B cell (primary cell): ENCODE measurements around the gene DYDC1. TPM values are rescaled to one million over a fixed set of nuclear protein-coding genes. Genes with fewer than 3 reads are reported as not detected.

Experiments used
- ATAC-seq: fragments of 200-7000 bp; cut with Tn5 transposase; one replicate; pipeline ENCODE4 v1.10.0; 2021; ENCODE audit warnings: low read depth, mild to moderate bottlenecking, moderate number of reproducible peaks, moderate library complexity
- CTCF ChIA-PET: fragments of 350-600 bp; sonication (Branson Sonifier 250); formaldehyde crosslinking; loops from one replicate; lab custom pipeline; 2021; ENCODE audit warnings: antibody characterized with exemption, inconsistent platforms; lab: Charles Lee
- POLR2A ChIA-PET: fragments of 350-600 bp; sonication (Branson Sonifier 250); formaldehyde crosslinking; loops from one replicate; lab custom pipeline; 2021; ENCODE audit warnings: antibody characterized with exemption; lab: Charles Lee
- DNase-seq: peaks from one replicate; pipeline ENCODE4 v3.0.0; 2013
- H2AFZ ChIP-seq: 2 replicates; pipeline ENCODE4 v1.6.1; 2012; ENCODE audit warnings: mild to moderate bottlenecking, low read depth, low read length; ENCODE audit not compliant: insufficient read depth, poor library complexity, severe bottlenecking
- H3K27ac ChIP-seq, 2 donors: 1 replicate in 1 of 2; 2 replicates in 1 of 2; pipeline ENCODE4 v1.5.1; 2012 to 2013; ENCODE audit warnings: low read length in 2 of 2, mild to moderate bottlenecking in 2 of 2, moderate library complexity in 1 of 2
- H3K27me3 ChIP-seq, 4 experiments: fragments of 200-600 bp in 1 of 4; sonication (generic) in 1 of 4; replicated peaks in 1 of 4; 1 replicate in 2 of 4; 2 replicates in 2 of 4; pipeline versions ENCODE4 v1.6.1 to v1.7.0; 2013 to 2016; ENCODE audit warnings: low read length in 3 of 4, mild to moderate bottlenecking in 2 of 4, mixed read lengths in 1 of 4, moderate library complexity in 1 of 4; ENCODE audit not compliant: insufficient read depth in 4 of 4, control insufficient read depth in 3 of 4; ENCODE audit errors: control extremely low read depth in 1 of 4
- H3K36me3 ChIP-seq, 2 experiments: replicated peaks in 1 of 2; 1 replicate in 1 of 2; 2 replicates in 1 of 2; pipeline versions ENCODE4 v1.6.1 to v1.7.1; 2013; ENCODE audit warnings: low read length in 1 of 2; ENCODE audit not compliant: insufficient read depth in 2 of 2, control insufficient read depth in 1 of 2; ENCODE audit errors: control extremely low read depth in 1 of 2, extremely low read depth in 1 of 2
- H3K4me1 ChIP-seq, 2 donors: fragments of 200-600 bp in 1 of 2; sonication (generic) in 1 of 2; 1 replicate in 1 of 2; 2 replicates in 1 of 2; pipeline versions ENCODE4 v1.5.1 to v1.6.1; 2013 to 2017; ENCODE audit warnings: low read length in 2 of 2; ENCODE audit not compliant: control insufficient read depth in 2 of 2, insufficient read depth in 2 of 2
- H3K4me2 ChIP-seq: replicated peaks from 2 replicates; pipeline ENCODE3; 2012; ENCODE audit warnings: mild to moderate bottlenecking, low read depth, low read length; ENCODE audit not compliant: poor library complexity, severe bottlenecking
- H3K4me3 ChIP-seq, 5 experiments: fragments of 200-600 bp in 1 of 5; sonication (generic) in 1 of 5; 1 replicate in 3 of 5; 2 replicates in 2 of 5; pipeline versions ENCODE4 v1.5.1 to v1.7.0; 2011 to 2016; ENCODE audit warnings: low read length in 4 of 5, mild to moderate bottlenecking in 4 of 5, low read depth in 2 of 5, control low read depth in 1 of 5, moderate library complexity in 1 of 5; ENCODE audit not compliant: insufficient read depth in 1 of 5; ENCODE audit errors: control extremely low read depth in 1 of 5, extremely low read depth in 1 of 5
- H3K79me2 ChIP-seq: fragments of 200-600 bp; sonication (generic); one replicate; pipeline ENCODE4 v1.6.0; 2016; ENCODE audit warnings: low read length; ENCODE audit not compliant: control insufficient read depth, insufficient read depth
- H3K9ac ChIP-seq: fragments of 200-600 bp; sonication (generic); 2 replicates; pipeline ENCODE4 v1.6.1; 2017; ENCODE audit warnings: mild to moderate bottlenecking, low read length, moderate library complexity
- H3K9me3 ChIP-seq, 3 donors: one replicate each; pipeline versions ENCODE4 v1.6.1 to v1.7.1; 2013; ENCODE audit warnings: low read length in 2 of 3; ENCODE audit not compliant: control insufficient read depth in 2 of 3, insufficient read depth in 1 of 3; ENCODE audit errors: control extremely low read depth in 1 of 3
- H4K20me1 ChIP-seq: 2 replicates; pipeline ENCODE4 v1.6.0; 2012; ENCODE audit warnings: mild to moderate bottlenecking, low read length; ENCODE audit not compliant: insufficient read depth, control insufficient read depth, poor library complexity, severe bottlenecking
- H3K27ac Mint-ChIP-seq: one replicate; pipeline ENCODE4 v1.8.0; 2021; ENCODE audit warnings: mixed read lengths
- H3K27me3 Mint-ChIP-seq: one replicate; pipeline ENCODE4 v1.8.0; 2021; ENCODE audit warnings: mixed read lengths
- H3K4me1 Mint-ChIP-seq: one replicate; pipeline ENCODE4 v1.8.0; 2021; ENCODE audit warnings: mixed read lengths
- H3K4me3 Mint-ChIP-seq: one replicate; pipeline ENCODE4 v1.8.0; 2021; ENCODE audit warnings: mixed read lengths
- H3K9me3 Mint-ChIP-seq: one replicate; pipeline ENCODE4 v1.8.0; 2022; ENCODE audit warnings: mixed read lengths; ENCODE audit not compliant: insufficient read depth
- EZH2 ChIP-seq: IDR thresholded peaks from 2 replicates; pipeline ENCODE4 v1.6.1; 2012; ENCODE audit warnings: borderline replicate concordance, low read depth, mild to moderate bottlenecking, moderate library complexity, low read length; ENCODE audit not compliant: insufficient read depth, poor library complexity, severe bottlenecking
- WGBS: methylation state at CpG from one replicate; pipeline ENCODE4 v1.1.5; 2013; ENCODE audit warnings: missing lambda C conversion rate; ENCODE audit not compliant: insufficient coverage; 5-methylcytosine and 5-hydroxymethylcytosine counted together
- intact Hi-C: fragments of 100-400 bp; cut with micrococcal nuclease; formaldehyde crosslinking; loops from one replicate; pipeline ENCODE4 v1.10.0; 2022
- polyA plus RNA-seq: library from polyadenylated mRNA; depleted of rRNA; stranded (reverse); fragments of >200 nt; gene quantifications from 2 replicates; pipeline ENCODE4 v1.2.3, GENCODE V29; 2012
- total RNA-seq, 2 donors: library from RNA; stranded (reverse); fragments of 120-200 nt in 1 of 2; gene quantifications; 1 replicate in 1 of 2; 2 replicates in 1 of 2; pipeline versions ENCODE4 v1.2.3 to v1.2.4, GENCODE V29; 2013 to 2022
- TF ChIP-seq, protein P1 (sequence below): fragments of 200-600 bp; IDR thresholded peaks from one replicate; pipeline ENCODE4 v1.8.0; 2022; ENCODE audit warnings: antibody characterized with exemption, mild to moderate bottlenecking

The DYDC1 gene
- total and polyA plus RNA-seq, 2 donors (not counting 1 experiment from before 2014, with no cell fraction given): not detected

DNA sequence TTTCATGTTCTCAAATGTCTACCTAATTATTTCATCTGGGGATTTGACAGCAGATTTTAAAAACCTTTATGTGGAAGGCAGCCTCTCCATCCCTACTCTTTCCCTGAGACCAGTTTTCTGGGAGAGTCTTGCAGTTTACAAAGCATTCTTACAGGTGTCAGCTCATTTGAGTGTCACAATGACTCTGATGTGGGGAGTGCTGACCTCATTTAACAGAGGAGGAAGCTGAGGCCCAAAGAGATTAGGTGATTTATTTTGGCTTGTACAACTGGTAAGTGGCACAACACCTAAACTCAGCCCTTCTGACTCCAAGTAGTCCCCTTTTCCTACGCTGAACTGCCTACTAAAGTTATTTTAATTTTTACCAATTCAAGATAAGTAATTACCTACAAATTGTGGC is 33.8 kb downstream of the DYDC1 start:
- Histone ChIP-seq H3K27ac (no peak overlapping the region), H3K27me3 (peaks cover 0 to 5% (median 1%) of the 10 kb centered on the region in 4 experiments), H3K4me3 (no peak overlapping the region), H3K4me2 (no peak overlapping the region), H3K4me1 (no peaks in the 10 kb centered on the region), H3K9me3 (no peaks in the 10 kb centered on the region), H3K36me3 (no peaks in the 10 kb centered on the region), H2AFZ (no peak overlapping the region), H4K20me1 (no peaks in the 10 kb centered on the region), H3K79me2 (no peaks in the 10 kb centered on the region), H3K9ac (no peak overlapping the region)
- POLR2A ChIA-PET: no interaction called here
- peaks cover 5% of the 10 kb centered on the region for H3K27me3 Mint-ChIP-seq
- intact Hi-C loops: no loop called here
- no peak for ATAC-seq
- no peaks in the 10 kb centered on the region for H3K9me3 Mint-ChIP-seq
- TF ChIP-seq, protein P1, sequence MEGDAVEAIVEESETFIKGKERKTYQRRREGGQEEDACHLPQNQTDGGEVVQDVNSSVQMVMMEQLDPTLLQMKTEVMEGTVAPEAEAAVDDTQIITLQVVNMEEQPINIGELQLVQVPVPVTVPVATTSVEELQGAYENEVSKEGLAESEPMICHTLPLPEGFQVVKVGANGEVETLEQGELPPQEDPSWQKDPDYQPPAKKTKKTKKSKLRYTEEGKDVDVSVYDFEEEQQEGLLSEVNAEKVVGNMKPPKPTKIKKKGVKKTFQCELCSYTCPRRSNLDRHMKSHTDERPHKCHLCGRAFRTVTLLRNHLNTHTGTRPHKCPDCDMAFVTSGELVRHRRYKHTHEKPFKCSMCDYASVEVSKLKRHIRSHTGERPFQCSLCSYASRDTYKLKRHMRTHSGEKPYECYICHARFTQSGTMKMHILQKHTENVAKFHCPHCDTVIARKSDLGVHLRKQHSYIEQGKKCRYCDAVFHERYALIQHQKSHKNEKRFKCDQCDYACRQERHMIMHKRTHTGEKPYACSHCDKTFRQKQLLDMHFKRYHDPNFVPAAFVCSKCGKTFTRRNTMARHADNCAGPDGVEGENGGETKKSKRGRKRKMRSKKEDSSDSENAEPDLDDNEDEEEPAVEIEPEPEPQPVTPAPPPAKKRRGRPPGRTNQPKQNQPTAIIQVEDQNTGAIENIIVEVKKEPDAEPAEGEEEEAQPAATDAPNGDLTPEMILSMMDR: no peak
- no peak for TF ChIP-seq EZH2
- no peak overlapping the region for H3K4me3 Mint-ChIP-seq
- CTCF ChIA-PET: no interaction called here
- DNase-seq: no peak
- WGBS: no CpG with 5 or more reads among the region's 1 CpG
- no peaks in the 10 kb centered on the region for H3K4me1 Mint-ChIP-seq
- H3K27ac Mint-ChIP-seq: no peak overlapping the region

DNA sequence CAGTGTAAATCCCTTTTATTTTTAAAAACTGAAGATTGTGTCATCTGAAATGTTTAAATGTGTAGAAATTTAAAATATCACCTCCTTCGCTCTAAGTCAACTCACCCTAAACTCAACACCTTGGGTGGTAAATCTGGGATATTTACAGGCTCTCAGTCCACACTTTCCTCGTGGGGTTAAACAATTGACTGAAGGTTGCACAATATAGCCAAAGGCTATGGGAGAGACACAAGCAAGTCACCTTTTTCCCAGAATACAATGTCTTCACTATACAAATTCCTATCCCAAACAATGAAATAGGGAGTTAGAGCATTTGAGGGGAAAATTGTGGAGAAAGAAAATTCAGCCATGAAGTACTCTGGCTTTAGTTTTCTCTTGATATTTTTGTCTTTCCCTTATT is 34.4 kb downstream of the DYDC1 start:
- DNase-seq (no peak), ATAC-seq (no peak)
- H3K27me3 Mint-ChIP-seq: peaks cover 5% of the 10 kb centered on the region
- peaks cover 0 to 3% (median 1%) of the 10 kb centered on the region in 4 experiments for H3K27me3 ChIP-seq
- no peak overlapping the region for H3K9ac ChIP-seq
- H3K4me3 Mint-ChIP-seq: no peak overlapping the region
- no peaks in the 10 kb centered on the region for H3K4me1 Mint-ChIP-seq
- no peaks in the 10 kb centered on the region for H3K4me1 ChIP-seq
- ChIA-PET POLR2A (no interaction called here), CTCF (no interaction called here)
- no peak overlapping the region for H3K27ac ChIP-seq
- H3K4me2 ChIP-seq: no peak overlapping the region
- no peaks in the 10 kb centered on the region for H3K36me3 ChIP-seq
- no peaks in the 10 kb centered on the region for H4K20me1 ChIP-seq
- no peaks in the 10 kb centered on the region for H3K79me2 ChIP-seq
- no peaks in the 10 kb centered on the region for H3K9me3 ChIP-seq
- H3K27ac Mint-ChIP-seq: no peak overlapping the region
- H3K9me3 Mint-ChIP-seq: no peaks in the 10 kb centered on the region
- intact Hi-C loops: no loop called here
- H2AFZ ChIP-seq: no peak overlapping the region
- no peak overlapping the region for H3K4me3 ChIP-seq
- no peak for TF ChIP-seq EZH2
- TF ChIP-seq, protein P1: no peak
- WGBS: no CpG with 5 or more reads among the region's 2 CpGs
